ENCODE data around the gene COL24A1. TPM values are rescaled to one million over a fixed set of nuclear protein-coding genes. Genes with fewer than 3 reads are reported as not detected.

Gene COL24A1
- total and polyA plus RNA-seq, 2 of the 13 experiments (the other 11 are each of a cell fraction or from before 2014, with no cell fraction given) = 0.04 to 0.13 TPM

GRCh38 chr1:86153836-86154235 lies 2.7 kb downstream of the COL24A1 start (continued):
- TF ChIP-seq ZNF318 (CRISPR knock-in tag; IDR thresholded peaks at IDR 0.05) (no peak), MEF2D (CRISPR knock-in tag; IDR thresholded peaks at IDR 0.05) (no peak), SOX5 (CRISPR knock-in tag; IDR thresholded peaks at IDR 0.05; ENCODE audit: borderline replicate concordance) (no peak), HMGXB4 (CRISPR knock-in tag; IDR thresholded peaks at IDR 0.05; ENCODE audit: borderline replicate concordance in 1 of 2, low read depth in 1 of 2) (no peak), ZKSCAN8 (CRISPR knock-in tag; IDR thresholded peaks at IDR 0.05; ENCODE audit: borderline replicate concordance) (no peak), ZBTB7A (CRISPR knock-in tag; IDR thresholded peaks at IDR 0.05) (no peak), ZNF678 (CRISPR knock-in tag; IDR thresholded peaks at IDR 0.05) (no peak), TCF7 (IDR thresholded peaks at IDR 0.05; ENCODE audit: low read depth) (no peak), CC2D1A (CRISPR knock-in tag; IDR thresholded peaks at IDR 0.05) (no peak), CREB1 (IDR thresholded peaks at IDR 0.05) (no peak), CREB1 (CRISPR knock-in tag; IDR thresholded peaks at IDR 0.05) (no peak), IRF2 (CRISPR knock-in tag; IDR thresholded peaks at IDR 0.05) (no peak), KLF15 (CRISPR knock-in tag; IDR thresholded peaks at IDR 0.05; ENCODE audit: borderline replicate concordance) (no peak), ATF7-NPFF (CRISPR knock-in tag; IDR thresholded peaks at IDR 0.05; ENCODE audit: low read depth) (no peak), ZNF891 (CRISPR knock-in tag; IDR thresholded peaks at IDR 0.05) (no peak), SMC3 (IDR thresholded peaks at IDR 0.05; ENCODE audit: low read length) (no peak)
